ENCODE results near the gene SCAMP1. TPM values are rescaled to one million over a fixed set of nuclear protein-coding genes. Genes with fewer than 3 reads are reported as not detected.
A peak's percentile ranks its signal among the peaks of the same experiment; 100 is the strongest.

Gene SCAMP1
- total RNA-seq, 1 experiment from 2014 or later, result 36.0 TPM

DNA sequence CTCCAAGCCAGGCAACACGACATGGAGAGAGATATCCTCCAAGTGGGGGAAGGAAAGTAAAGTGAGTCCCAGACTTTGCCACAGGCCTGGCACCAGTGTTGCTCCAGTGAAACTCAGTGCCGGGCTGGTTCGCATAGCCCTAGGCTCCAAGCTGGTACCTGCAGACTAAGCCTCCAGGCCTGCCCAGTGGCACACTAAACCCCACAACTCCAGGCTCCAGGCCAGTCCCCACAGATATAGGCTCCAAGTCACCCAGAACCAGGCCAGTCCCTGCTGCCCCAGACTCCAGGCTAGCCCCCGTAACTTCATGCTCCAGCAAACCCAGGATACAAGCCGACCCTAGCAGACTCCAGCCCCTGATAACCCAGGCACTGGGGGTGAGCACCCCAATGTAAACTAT lies 42.9 kb upstream of the SCAMP1 start:
- H3K27me3 Mint-ChIP-seq (ENCODE audit: low read depth), result 0 out of 2 replicates have a peak, but pooled peaks cover 3% of the 10 kb centered on the region
- H3T11ph ChIP-seq (ENCODE audit: low read length), result no peak overlapping the region
- no peak overlapping the region for H3K4ac ChIP-seq (ENCODE audit: low read depth, low read length)
- no peaks in the 10 kb centered on the region for H3K23me2 ChIP-seq (ENCODE audit: insufficient read length, low read depth, low read length, poor library complexity, severe bottlenecking)
- H3K9ac ChIP-seq (ENCODE audit: extremely low read depth, insufficient read length, low read length), result no peak overlapping the region
- peaks cover 8 to 15% of the 10 kb centered on the region in 2 experiments for H3K4me1 Mint-ChIP-seq
- H3K79me2 ChIP-seq (ENCODE audit: insufficient read depth, low read length), result no peaks in the 10 kb centered on the region
- TF ChIP-seq, protein P1, sequence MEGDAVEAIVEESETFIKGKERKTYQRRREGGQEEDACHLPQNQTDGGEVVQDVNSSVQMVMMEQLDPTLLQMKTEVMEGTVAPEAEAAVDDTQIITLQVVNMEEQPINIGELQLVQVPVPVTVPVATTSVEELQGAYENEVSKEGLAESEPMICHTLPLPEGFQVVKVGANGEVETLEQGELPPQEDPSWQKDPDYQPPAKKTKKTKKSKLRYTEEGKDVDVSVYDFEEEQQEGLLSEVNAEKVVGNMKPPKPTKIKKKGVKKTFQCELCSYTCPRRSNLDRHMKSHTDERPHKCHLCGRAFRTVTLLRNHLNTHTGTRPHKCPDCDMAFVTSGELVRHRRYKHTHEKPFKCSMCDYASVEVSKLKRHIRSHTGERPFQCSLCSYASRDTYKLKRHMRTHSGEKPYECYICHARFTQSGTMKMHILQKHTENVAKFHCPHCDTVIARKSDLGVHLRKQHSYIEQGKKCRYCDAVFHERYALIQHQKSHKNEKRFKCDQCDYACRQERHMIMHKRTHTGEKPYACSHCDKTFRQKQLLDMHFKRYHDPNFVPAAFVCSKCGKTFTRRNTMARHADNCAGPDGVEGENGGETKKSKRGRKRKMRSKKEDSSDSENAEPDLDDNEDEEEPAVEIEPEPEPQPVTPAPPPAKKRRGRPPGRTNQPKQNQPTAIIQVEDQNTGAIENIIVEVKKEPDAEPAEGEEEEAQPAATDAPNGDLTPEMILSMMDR (conservative IDR thresholded peaks at IDR 0.05), result no peak
- H3K4me2 ChIP-seq (ENCODE audit: insufficient read depth, insufficient read length, low read length), result no peak overlapping the region
- no peak overlapping the region for H4K5ac ChIP-seq (ENCODE audit: insufficient read length, low read depth, low read length)
- H3K18ac ChIP-seq (ENCODE audit: insufficient read length, low read depth, low read length), result no peak overlapping the region
- no peak overlapping the region for H2AFZ ChIP-seq (ENCODE audit: low read length)
- no peak overlapping the region for H2AK5ac ChIP-seq (ENCODE audit: insufficient read length, low read length)
- no peak overlapping the region for H3K56ac ChIP-seq (ENCODE audit: insufficient read length, low read depth, low read length)
- no peaks in the 10 kb centered on the region for H3K9me3 ChIP-seq (ENCODE audit: control insufficient read depth, low read depth, low read length)
- H3K27ac Mint-ChIP-seq, result peak overlapping the region in 1 of 3 experiments; percentile 25; a peak in 1 of 7 replicates
- no peak overlapping the region for H2BK12ac ChIP-seq (ENCODE audit: insufficient read length, low read depth, low read length)
- H4K91ac ChIP-seq (ENCODE audit: insufficient read length, low read depth, low read length), result no peak overlapping the region
- no peak overlapping the region for H2BK20ac ChIP-seq (ENCODE audit: low read depth, low read length, poor library complexity, severe bottlenecking)
- no peaks in the 10 kb centered on the region for H3K4me1 ChIP-seq (ENCODE audit: insufficient read depth, low read length)
- H3K27ac ChIP-seq (ENCODE audit: insufficient read length, low read depth, low read length), result no peak overlapping the region
- no peak for DNase-seq
- H3K9me3 Mint-ChIP-seq, result peaks cover 0 to 9% of the 10 kb centered on the region in 2 experiments; a peak in 3 of 5 replicates
- H3K79me1 ChIP-seq (ENCODE audit: insufficient read depth, low read depth, low read length, poor library complexity, severe bottlenecking), result no peaks in the 10 kb centered on the region
- no peaks in the 10 kb centered on the region for H3K27me3 ChIP-seq (ENCODE audit: insufficient read depth, low read length)
- no peak overlapping the region for H2BK15ac ChIP-seq (ENCODE audit: low read depth, low read length)
- H4K20me1 ChIP-seq (ENCODE audit: control insufficient read depth, insufficient read depth, insufficient read length), result no peaks in the 10 kb centered on the region
- no CpG with 5 or more reads among the region's 5 CpGs for WGBS (ENCODE audit: extremely low coverage, insufficient read length, low lambda C conversion rate)
- H4K8ac ChIP-seq (replicated peaks; ENCODE audit: insufficient read length, low read depth, low read length), result no peak overlapping the region
- no peak overlapping the region for H2BK120ac ChIP-seq (ENCODE audit: low read depth, low read length, poor library complexity, severe bottlenecking)
- no peak overlapping the region for H3K4me3 Mint-ChIP-seq
- no peak overlapping the region for H3K23ac ChIP-seq (ENCODE audit: insufficient read length, low read depth, low read length)
- no peak overlapping the region for H3K14ac ChIP-seq (ENCODE audit: insufficient read depth, low read length)
- H3K36me3 Mint-ChIP-seq (ENCODE audit: insufficient read depth in 1 of 3, low read depth in 3 of 3), result peaks cover 0 to 11% (median 0%) of the 10 kb centered on the region in 3 experiments; a peak in 2 of 7 replicates
- no peak overlapping the region for H2BK5ac ChIP-seq (ENCODE audit: insufficient read length, low read length)
